Esophagus muscularis mucosa (tissue), 4 donors: ENCODE data around the gene COMMD8. TPM values are rescaled to one million over a fixed set of nuclear protein-coding genes. Genes with fewer than 3 reads are reported as not detected.

Experiments used
- DNase-seq: peaks from one replicate; pipeline ENCODE4 v3.0.0-alpha.2; 2017; ENCODE audit errors: extremely low spot score
- H3K27ac ChIP-seq, 4 donors: fragments of 200-600 bp; sonication (generic); replicated peaks in 1 of 4; 1 replicate in 3 of 4; 2 replicates in 1 of 4; pipeline ENCODE4 v1.5.1; 2016 to 2019; ENCODE audit warnings: mild to moderate bottlenecking in 1 of 4
- H3K27me3 ChIP-seq, 4 donors: fragments of 200-600 bp; sonication (generic); one replicate each; pipeline versions ENCODE4 v1.5.1 to v1.6.0; 2016 to 2019
- H3K36me3 ChIP-seq, 4 donors: fragments of 200-600 bp; sonication (generic); one replicate each; pipeline ENCODE4 v1.5.1; 2016 to 2019
- H3K4me1 ChIP-seq, 4 donors: fragments of 200-600 bp; sonication (generic); one replicate each; pipeline ENCODE4 v1.5.1; 2016 to 2019
- H3K4me3 ChIP-seq, 4 donors: fragments of 200-600 bp; sonication (generic); 1 replicate in 2 of 4; 2 replicates in 2 of 4; pipeline ENCODE4 v1.5.1; 2016 to 2019; ENCODE audit warnings: mild to moderate bottlenecking in 4 of 4, moderate library complexity in 1 of 4
- H3K9me3 ChIP-seq, 4 donors: fragments of 200-600 bp; sonication (generic); 1 replicate in 3 of 4; 2 replicates in 1 of 4; pipeline ENCODE4 v1.5.1; 2016 to 2019
- EP300 ChIP-seq: sonication (generic); formaldehyde crosslinking; IDR thresholded peaks from one replicate; pipeline ENCODE4 v1.6.1; 2017; ENCODE audit warnings: antibody characterized with exemption
- POLR2A ChIP-seq: fragments of 450-650 bp; IDR thresholded peaks from one replicate; pipeline ENCODE4 v1.6.1; 2017; ENCODE audit warnings: antibody characterized with exemption, moderate library complexity, mild to moderate bottlenecking, low read depth
- POLR2AphosphoS5 ChIP-seq, 2 donors: sonication (generic); formaldehyde crosslinking; IDR thresholded peaks; one replicate each; pipeline ENCODE4 v1.6.1; 2017; ENCODE audit warnings: antibody characterized with exemption in 2 of 2
- WGBS: methylation state at CpG from one replicate; pipeline ENCODE4 v1.1.5; 2018; 5-methylcytosine and 5-hydroxymethylcytosine counted together
- intact Hi-C: fragments of 100-400 bp; cut with DNase I; formaldehyde crosslinking; loops from one replicate; pipeline ENCODE4 v1.15.1; 2023
- total RNA-seq, 4 donors: library from RNA; depleted of rRNA; stranded (reverse); fragments of >200 nt; gene quantifications; one replicate each; pipeline versions ENCODE4 v1.1.0 to v1.2.1, GENCODE V29; 2016
- TF ChIP-seq, protein P1 (sequence below), 3 experiments: fragments of 200-600 bp in 2 of 3; fragments of 450-650 bp in 1 of 3; sonication (generic) in 2 of 3; IDR thresholded peaks; one replicate each; pipeline ENCODE4 v1.5.1; 2017 to 2019; ENCODE audit warnings: antibody characterized with exemption in 3 of 3, mild to moderate bottlenecking in 2 of 3, moderate library complexity in 1 of 3

Gene COMMD8
- total RNA-seq, 4 donors from 2014 or later: 10.3 to 19.9 (median 14.1) TPM

DNA sequence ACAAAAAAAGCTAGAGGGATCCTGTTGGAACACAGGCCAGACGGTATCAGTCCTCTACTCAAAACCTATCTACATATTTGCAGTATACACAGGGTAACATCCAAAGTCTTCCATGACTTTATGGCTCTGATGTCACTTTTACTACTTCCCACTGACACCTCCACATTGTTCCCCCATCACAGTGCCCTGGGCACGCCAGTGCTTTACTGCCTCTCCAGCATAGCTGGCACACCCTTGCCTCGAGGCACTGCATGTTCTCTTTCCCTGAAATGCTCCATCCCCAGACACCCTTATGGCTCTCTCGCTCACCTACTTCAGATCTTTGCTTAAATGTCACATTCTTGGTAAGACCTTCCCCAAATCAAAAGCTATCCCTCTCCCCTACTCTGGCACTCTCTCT is 15.3 kb upstream of the COMMD8 start:
- intact Hi-C loops: no loop called here
- no peak for TF ChIP-seq POLR2A
- TF ChIP-seq, protein P1, sequence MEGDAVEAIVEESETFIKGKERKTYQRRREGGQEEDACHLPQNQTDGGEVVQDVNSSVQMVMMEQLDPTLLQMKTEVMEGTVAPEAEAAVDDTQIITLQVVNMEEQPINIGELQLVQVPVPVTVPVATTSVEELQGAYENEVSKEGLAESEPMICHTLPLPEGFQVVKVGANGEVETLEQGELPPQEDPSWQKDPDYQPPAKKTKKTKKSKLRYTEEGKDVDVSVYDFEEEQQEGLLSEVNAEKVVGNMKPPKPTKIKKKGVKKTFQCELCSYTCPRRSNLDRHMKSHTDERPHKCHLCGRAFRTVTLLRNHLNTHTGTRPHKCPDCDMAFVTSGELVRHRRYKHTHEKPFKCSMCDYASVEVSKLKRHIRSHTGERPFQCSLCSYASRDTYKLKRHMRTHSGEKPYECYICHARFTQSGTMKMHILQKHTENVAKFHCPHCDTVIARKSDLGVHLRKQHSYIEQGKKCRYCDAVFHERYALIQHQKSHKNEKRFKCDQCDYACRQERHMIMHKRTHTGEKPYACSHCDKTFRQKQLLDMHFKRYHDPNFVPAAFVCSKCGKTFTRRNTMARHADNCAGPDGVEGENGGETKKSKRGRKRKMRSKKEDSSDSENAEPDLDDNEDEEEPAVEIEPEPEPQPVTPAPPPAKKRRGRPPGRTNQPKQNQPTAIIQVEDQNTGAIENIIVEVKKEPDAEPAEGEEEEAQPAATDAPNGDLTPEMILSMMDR (IDR thresholded peaks at IDR 0.05): no peak
- no peak for TF ChIP-seq POLR2AphosphoS5 (IDR thresholded peaks at IDR 0.05)
- no peak for TF ChIP-seq EP300
- DNase-seq: no peak
- WGBS: 95% methylated on average over 4 of the region's 4 CpGs
- Histone ChIP-seq H3K4me1 (no peaks in the 10 kb centered on the region), H3K4me3 (no peak overlapping the region), H3K27ac (no peak overlapping the region), H3K27me3 (no peaks in the 10 kb centered on the region), H3K36me3 (no peaks in the 10 kb centered on the region), H3K9me3 (no peaks in the 10 kb centered on the region)

DNA sequence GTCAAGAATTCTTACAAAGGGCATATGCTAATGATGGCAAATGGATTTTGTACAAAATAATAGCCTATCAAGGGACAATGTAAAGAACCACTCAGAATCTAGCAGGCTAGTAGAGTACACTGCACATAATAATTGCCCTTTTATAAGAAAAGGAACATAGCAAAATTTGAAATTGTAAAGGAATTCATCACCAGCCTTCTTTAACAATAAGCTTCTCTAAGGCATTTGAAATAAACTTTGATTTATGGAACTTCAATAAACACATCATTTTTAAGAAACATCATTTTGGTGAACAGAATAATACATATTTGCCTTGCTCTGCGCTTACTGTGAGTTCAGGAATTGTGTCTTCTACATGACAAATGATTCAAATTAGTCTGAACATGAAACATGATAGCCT is 11.9 kb upstream of the COMMD8 start:
- intact Hi-C loops: no loop called here
- TF ChIP-seq, protein P1 (IDR thresholded peaks at IDR 0.05): no peak
- TF ChIP-seq EP300: no peak
- no peak for TF ChIP-seq POLR2A
- no peak for TF ChIP-seq POLR2AphosphoS5 (IDR thresholded peaks at IDR 0.05)
- Histone ChIP-seq H3K4me1 (no peaks in the 10 kb centered on the region), H3K36me3 (no peaks in the 10 kb centered on the region), H3K9me3 (no peaks in the 10 kb centered on the region), H3K27me3 (no peaks in the 10 kb centered on the region), H3K27ac (no peak overlapping the region), H3K4me3 (no peak overlapping the region)
- 100% methylated on average over 1 of the region's 1 CpG for WGBS
- DNase-seq: no peak

- no peak for DNase-seq
- H3K4me1 ChIP-seq: no peaks in the 10 kb centered on the region
- intact Hi-C loops: no loop called here
- H3K27me3 ChIP-seq: no peaks in the 10 kb centered on the region
- H3K27ac ChIP-seq: no peak overlapping the region
- no peak for TF ChIP-seq EP300
- TF ChIP-seq, protein P1 (IDR thresholded peaks at IDR 0.05): no peak
- TF ChIP-seq POLR2A: no peak
- TF ChIP-seq POLR2AphosphoS5 (IDR thresholded peaks at IDR 0.05): no peak
- 80% methylated on average over 4 of the region's 4 CpGs for WGBS
- no peak overlapping the region for H3K4me3 ChIP-seq
- H3K9me3 ChIP-seq: no peaks in the 10 kb centered on the region
- H3K36me3 ChIP-seq: no peaks in the 10 kb centered on the region
Measured at GRCh38 chr4:47474799-47475198, 11.3 kb upstream of the COMMD8 start.

DNA sequence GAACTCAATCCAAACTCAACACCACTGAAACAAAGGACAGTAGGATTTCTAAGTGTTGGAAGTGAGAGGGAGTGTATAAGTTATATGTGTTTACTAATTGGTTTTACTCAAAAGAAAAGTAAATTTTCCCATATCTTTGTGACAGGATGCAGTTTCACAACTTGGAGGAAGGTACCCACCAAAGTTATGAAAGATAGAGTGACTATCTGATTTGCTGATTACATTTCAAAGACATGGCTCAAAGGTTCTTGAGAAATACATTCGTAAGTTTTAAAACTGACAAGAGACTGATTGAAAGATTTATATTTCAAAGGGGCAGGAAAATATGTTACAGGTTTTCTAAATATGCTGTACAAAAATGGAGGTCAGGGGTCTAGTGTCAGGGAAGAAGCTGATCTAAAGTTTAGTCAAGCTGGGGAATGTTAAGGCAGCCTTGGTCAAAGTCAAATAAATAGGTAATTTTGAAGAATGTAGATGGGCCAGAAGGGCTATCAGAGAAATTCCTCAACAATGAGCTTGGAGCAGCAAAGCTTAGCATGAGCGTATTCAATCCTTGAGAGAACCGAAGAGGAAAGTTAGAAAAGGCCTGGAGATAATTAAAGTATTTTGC is 9.7 kb upstream of the COMMD8 start:
- intact Hi-C loops: no loop called here
- no peak for DNase-seq
- 88% methylated on average over 3 of the region's 3 CpGs for WGBS
- Histone ChIP-seq H3K36me3 (no peaks in the 10 kb centered on the region), H3K4me3 (no peak overlapping the region), H3K4me1 (no peaks in the 10 kb centered on the region), H3K27me3 (no peaks in the 10 kb centered on the region), H3K9me3 (no peaks in the 10 kb centered on the region), H3K27ac (no peak overlapping the region)
- no peak for TF ChIP-seq POLR2A

- 82% methylated on average over 2 of the region's 2 CpGs for WGBS
- DNase-seq: no peak
Measured at GRCh38 chr4:47471591-47471990, 8.1 kb upstream of the COMMD8 start.

More at GRCh38 chr4:47471591-47471990, 8.1 kb upstream of the COMMD8 start:
- H3K4me3 ChIP-seq: no peak overlapping the region
- H3K4me1 ChIP-seq: no peaks in the 10 kb centered on the region
- no peaks in the 10 kb centered on the region for H3K27me3 ChIP-seq
- no peak for TF ChIP-seq POLR2AphosphoS5 (IDR thresholded peaks at IDR 0.05)
- TF ChIP-seq, protein P1 (IDR thresholded peaks at IDR 0.05): no peak
- TF ChIP-seq POLR2A: no peak
- no peak for TF ChIP-seq EP300
- intact Hi-C loops: no loop called here
- no peak overlapping the region for H3K27ac ChIP-seq
- no peaks in the 10 kb centered on the region for H3K9me3 ChIP-seq
- H3K36me3 ChIP-seq: no peaks in the 10 kb centered on the region
